GM18951 (cell line): ENCODE measurements around the gene CACHD1.

Source experiments
- POLR2A ChIP-seq: IDR thresholded peaks from 4 replicates; pipeline ENCODE4 v1.6.1; 2011; ENCODE audit warnings: mild to moderate bottlenecking; ENCODE audit not compliant: insufficient read length, insufficient read depth; ENCODE audit errors: extremely low read depth
- in situ Hi-C: fragments of 300-500 bp; cut with MboI; formaldehyde crosslinking; loops from one replicate; pipeline ENCODE4 v1.12.0; 2022; ENCODE audit warnings: low sequenced_read_pairs, mixed read lengths, inconsistent platforms; ENCODE audit not compliant: unreplicated experiment

Gene CACHD1

DNA sequence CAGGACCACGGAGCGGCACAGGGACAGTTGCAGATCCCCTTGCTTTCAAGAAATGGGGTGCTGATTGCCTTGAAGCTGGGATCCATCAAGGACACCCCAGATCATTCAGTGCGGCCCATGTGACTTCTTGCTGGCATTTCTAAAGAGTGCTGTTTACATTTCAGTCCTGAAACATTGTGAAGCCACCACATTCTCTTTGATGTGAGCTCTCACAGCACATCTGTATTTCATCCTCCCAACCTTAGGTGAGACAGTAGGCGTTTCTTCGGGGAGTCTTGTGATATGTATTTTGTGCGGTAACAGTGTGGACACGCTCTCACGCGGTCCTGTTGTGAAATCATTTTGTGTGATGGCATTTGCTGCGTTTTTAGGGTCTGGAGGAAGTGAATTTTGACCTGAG lies 57.2 kb downstream of the CACHD1 start:
- TF ChIP-seq POLR2A, result no peak
- in situ Hi-C loops, result no loop called here

DNA sequence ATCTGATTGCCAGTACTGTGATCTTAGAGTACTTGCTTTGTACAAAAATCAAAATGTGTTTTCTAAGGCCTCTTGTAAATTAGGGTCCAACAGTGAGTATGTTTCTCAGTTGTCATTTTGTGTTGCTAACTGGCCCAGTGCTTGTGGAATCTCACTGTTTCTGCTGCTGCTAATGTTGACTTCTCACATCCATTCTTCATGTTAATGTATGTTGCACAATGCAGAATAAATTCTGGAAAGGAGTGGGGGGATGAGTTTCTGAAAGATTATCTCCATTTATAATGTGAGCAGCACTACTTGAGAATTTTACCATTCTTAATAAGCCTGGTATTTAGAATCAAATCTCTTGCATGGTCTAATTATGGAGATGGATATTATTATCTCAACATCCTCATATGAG lies 57.9 kb downstream of the CACHD1 start:
- in situ Hi-C loops, result no loop called here
- no peak for TF ChIP-seq POLR2A

DNA sequence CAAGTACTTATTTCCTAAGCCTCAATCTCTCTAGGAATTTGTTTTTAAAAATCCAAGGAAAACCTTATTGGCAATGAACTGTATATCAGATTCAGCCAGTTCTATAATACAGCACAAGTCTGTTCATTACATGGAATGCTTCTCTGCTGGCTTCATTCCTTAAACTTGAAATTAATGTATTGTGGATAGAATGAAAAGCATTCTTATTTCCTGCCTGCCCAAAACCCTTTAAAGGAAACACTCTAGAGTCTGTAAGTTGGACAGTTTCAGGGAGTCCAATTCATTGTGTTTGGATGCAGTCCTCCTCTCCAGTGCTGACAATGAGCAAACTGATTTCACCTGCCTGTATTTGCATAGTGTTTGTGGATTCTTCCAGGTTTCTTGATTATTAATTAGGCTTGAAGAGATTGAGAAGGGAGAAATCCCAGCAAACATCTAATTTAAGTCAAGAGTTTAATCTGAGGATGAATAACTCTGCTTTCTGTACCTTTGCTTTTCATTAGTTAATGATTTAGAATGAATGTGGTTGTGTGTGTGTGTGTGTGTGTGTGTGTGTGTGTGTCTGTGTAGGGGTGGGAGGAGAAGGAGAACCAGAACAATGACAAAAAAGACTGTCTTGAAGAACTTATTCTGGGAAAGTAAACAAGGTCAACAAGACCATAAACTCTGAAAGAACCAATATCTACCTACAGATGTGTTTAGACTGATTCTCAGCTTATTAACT lies 61.2 kb downstream of the CACHD1 start:
- in situ Hi-C loops, result no loop called here

DNA sequence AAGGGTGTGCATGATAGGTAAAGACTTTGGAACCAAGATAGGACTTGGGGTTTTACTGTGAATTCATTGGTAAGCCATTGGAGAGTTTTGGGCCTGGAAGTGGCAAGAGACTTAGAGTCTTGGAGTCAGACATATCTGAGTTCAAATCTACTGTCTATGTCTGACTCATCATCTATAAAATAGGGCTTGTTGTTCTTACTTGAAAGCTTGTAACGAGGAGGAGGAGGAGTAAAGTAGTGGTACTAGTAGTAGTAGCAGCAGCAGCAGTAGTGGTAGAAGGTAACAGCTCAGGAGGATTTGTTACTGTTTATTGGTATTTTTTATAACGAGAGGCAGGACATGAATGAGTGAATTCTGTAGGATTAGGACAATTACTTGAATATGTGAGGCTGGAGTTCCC lies 62.7 kb downstream of the CACHD1 start:
- no peak for TF ChIP-seq POLR2A
- in situ Hi-C loops, result no loop called here

More for the DNA sequence above, 61.2 kb downstream of the CACHD1 start:
- no peak for TF ChIP-seq POLR2A

DNA sequence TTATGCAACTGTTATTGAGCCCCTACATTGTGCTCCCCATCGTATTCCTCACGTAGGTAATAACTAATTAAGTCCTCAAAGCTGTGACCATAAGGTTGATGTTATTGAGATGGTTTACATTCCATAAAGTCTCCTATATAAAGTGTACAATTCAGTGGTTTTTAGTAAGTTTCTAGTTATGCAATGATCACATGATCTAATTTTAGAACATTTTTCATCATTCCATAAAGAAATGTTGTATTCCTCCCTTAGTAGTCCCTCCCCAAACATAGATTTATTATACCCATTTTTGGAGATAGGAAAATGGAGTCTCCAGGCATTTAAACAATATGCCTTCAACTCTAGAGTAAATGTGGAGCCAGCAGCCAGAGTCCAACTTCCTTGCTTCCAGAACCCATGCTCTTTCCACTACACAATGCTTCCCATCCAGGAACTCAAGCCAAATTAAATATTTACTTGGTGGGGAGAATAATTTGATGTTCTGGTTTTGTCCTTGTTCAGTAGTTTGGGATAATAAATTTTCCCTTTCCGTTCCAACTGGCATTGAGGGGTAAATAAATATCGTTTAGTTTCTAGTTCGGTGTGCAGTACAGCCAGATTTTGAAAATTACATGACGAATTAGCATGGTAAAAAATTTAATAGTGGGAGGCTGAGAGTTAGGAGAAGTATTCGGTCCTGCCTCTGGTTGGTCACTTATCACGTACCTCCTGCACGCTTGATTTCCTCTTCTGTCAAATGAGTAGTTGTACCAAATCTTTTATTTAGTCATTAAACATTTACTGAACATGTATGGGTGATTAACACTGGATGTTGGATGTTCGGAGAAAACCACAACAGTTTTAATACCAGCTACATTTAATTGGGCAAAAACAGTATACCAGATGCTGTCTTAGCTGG lies 66.3 kb downstream of the CACHD1 start:
- no peak for TF ChIP-seq POLR2A
- in situ Hi-C loops, result no loop called here

DNA sequence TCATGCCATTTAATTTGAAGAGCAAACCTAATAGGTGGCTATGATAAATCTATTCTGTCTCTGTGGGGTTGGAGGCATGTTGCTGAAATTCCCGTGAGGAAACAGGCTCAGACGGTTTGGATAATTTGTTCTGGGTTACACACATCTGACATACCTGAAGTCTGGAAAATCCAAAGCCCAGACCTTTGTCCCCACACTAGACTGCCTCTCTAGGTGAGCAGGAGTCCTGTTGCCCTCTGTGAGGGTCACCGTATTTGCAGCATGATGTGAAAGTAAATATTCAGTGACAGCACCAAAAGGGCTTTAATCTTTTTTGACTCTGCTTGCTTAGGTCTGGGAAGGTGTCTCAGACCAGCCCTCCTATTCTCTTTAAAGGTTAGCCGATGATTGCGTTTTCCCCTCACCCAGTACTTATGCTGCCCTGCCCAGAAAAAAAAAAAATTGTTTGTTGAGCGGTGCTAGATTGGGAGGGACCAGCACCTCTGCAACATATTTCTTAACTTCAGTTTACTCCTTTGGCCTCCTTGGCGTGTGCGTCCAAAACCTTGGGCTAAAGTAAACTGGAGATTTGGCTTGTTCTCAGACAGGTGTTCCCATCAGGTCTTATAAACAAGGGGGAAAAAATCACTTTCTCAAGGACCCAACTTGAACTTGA lies 67.0 kb downstream of the CACHD1 start:
- in situ Hi-C loops, result no loop called here
- TF ChIP-seq POLR2A, result no peak

DNA sequence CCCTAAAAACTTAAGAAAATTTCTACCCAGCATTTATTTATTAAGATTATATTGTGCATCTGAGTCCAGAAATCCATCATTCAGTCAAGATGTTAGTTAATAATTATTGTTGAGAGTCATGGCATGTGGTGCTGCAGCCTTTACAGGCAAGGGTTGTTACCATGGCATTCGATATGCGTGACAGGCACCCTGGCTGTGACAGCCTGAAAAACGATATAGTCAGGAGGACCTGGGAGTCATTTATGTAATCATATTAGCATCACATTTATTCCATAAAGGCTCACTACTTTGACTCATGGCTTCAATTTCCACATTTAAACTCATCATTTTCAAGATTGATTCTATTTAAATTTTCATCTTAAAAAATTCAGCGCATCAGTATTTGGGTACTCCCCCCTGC lies 68.0 kb downstream of the CACHD1 start:
- in situ Hi-C loops, result no loop called here
- TF ChIP-seq POLR2A, result no peak

DNA sequence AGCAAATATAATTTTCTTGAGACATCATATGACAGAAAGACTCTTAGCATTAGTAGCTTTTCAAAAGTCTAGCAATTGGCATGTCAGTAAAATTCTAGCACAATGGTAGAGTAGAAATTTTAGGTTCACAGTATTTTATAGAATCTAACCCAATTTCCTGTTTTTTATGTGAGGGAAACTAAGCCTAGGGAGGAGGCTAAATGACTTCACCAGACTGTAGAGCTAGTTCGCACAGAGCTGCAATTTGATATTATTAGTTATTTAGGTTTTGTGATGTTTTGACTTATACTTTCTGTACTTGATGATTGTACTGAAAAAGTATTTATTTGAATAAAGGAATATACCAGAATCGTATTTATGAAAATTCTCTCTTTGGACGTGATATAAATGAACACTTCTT lies 68.5 kb downstream of the CACHD1 start:
- in situ Hi-C loops, result no loop called here

DNA sequence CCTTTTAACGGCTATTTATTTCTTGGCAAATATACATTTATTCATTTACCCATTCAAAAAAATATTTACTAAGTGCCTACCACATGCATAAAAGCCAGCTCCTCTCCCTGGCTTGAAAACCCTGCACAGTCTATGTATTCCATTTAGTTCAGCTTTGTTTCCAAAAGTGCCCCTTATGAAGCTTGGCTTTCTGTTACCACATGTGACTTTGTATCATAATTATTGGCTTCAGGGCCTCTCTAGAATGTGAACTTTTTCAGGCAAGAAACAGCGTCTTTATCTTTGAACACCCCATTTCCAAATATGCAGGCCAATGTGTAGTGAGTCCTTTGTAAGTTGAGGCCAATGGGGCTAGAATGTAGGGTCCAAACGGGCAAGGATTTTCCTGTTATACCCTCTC lies 69.4 kb downstream of the CACHD1 start:
- in situ Hi-C loops, result no loop called here
- TF ChIP-seq POLR2A, result no peak

More for the DNA sequence above, 68.5 kb downstream of the CACHD1 start:
- TF ChIP-seq POLR2A, result no peak

DNA sequence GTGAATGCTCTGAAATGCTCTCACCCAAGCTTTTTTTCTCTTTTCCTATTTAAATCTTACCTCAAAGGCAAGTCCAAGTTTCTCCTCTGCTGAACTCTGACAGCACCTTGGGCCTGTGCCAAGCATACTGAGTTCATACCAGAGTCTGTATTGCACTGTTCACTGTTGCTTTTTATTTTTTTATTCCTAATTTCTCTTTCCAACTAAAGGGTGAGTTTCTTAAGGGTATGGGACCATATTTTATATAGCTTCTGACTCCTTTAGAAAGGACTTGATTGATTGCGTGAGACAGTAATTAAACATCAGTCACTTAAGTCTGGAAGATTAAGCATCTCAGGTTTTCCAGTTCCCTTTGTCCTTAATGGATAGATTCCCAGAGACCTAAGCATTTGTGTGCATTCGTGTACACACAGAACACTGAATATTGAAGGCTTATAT lies 69.9 kb downstream of the CACHD1 start:
- in situ Hi-C loops, result no loop called here
- no peak for TF ChIP-seq POLR2A

DNA sequence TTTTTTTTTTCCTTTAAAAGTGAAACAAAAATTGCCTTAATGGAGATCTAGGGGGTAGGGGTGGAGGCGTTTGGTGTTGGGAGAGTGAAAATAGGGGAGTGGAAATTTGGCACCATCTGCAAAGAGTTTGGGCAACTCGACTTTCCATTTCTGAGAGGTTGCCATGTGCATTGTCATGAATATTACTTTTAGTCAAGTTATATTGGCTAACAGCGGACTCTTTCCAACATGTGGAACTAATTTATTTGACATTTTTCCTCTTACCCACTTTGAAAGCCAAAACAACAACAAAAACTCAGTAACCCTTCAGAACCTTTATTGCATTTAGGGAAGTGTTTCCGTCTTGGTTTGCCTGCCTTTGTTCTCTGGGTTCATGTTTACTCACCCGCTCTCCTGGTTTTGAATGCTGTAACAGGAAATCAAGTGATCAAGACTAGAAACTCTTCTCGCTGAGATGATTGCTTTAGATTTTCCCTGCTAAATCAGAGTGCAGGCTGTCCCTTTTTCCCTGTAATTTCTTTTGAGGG lies 70.4 kb downstream of the CACHD1 start:
- in situ Hi-C loops, result no loop called here
- no peak for TF ChIP-seq POLR2A

DNA sequence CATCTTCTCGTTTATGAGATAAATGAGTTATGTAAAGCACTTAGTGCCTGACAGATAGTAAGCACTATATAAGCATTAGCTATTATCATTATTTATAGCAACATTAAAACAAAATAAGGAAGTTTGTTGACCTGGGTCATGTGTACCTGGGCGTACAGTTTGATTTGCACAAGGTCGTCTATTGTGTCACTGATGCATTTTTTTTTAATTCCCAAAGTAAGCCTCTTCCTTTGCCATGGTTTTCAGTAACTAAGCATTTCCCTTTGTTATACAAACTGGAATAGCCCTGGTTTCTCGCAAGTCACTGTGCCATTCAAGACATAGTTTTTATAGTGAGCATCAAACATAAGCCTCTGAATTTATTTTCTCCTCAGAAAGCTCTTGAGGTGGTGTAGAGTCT lies 72.2 kb downstream of the CACHD1 start:
- in situ Hi-C loops, result no loop called here
- no peak for TF ChIP-seq POLR2A

DNA sequence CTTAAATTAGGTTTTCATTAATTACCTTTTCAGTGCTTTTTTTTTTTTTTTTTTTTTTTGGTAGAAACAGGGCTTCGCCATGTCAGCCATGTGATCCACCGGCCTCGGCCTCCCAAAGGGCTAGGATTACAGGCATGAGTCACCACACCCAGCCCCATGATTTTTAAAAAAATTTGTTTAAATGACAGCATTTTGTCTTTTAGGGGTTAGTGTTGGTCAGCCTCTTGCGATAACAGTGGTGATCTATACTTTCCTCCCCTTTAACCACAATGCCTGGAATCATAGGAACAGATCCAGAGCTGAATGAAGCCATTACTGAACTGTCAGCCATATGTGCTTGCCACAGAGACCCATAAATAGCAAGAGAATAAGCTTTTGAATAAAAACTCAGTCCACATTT lies 73.9 kb downstream of the CACHD1 start:
- in situ Hi-C loops, result no loop called here

More for the DNA sequence above, 73.9 kb downstream of the CACHD1 start:
- no peak for TF ChIP-seq POLR2A
